Measurements from ENCODE around the gene OBSCN.

DNA sequence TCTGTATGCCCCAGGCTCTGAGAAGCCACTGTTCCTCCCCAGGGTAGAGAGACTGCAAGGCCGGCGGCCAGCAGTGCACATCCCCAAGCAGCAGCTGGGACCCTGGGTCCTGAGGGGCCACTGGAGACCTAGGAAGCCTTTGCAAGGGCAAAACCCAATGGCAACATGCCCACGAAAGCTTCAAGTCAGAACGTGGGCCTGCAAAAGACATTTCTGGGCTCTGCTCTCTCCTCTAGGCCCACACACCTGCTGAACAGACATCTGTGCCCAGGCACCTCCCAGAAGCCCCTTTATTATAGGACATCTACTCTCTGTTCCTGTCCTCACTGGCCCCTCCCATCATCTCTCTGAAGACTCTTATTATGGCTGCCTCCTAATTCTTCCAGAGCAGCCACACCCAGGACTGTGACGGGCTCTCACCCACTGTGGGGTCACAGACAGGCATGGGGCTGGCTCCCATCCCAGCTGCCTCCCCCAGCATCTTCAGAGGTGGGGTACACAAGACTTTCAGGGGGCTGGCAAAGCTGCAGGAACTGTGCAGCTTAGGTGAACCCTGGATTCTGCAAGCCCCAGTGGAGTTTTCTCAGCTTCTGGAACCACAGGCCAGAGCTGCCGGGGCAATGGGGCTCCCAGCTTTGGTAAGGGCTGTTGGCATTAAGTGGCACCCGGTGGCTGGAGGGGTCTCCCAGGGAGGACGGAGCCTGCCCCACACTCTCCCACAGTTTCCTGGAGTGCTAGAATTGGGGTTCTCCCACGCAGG is 186.1 kb downstream of the OBSCN start:
- TF ChIP-seq, protein P1, sequence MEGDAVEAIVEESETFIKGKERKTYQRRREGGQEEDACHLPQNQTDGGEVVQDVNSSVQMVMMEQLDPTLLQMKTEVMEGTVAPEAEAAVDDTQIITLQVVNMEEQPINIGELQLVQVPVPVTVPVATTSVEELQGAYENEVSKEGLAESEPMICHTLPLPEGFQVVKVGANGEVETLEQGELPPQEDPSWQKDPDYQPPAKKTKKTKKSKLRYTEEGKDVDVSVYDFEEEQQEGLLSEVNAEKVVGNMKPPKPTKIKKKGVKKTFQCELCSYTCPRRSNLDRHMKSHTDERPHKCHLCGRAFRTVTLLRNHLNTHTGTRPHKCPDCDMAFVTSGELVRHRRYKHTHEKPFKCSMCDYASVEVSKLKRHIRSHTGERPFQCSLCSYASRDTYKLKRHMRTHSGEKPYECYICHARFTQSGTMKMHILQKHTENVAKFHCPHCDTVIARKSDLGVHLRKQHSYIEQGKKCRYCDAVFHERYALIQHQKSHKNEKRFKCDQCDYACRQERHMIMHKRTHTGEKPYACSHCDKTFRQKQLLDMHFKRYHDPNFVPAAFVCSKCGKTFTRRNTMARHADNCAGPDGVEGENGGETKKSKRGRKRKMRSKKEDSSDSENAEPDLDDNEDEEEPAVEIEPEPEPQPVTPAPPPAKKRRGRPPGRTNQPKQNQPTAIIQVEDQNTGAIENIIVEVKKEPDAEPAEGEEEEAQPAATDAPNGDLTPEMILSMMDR (IDR thresholded peaks at IDR 0.05) = peak in 1 of 12 donors; percentile 10
- TF ChIP-seq POLR2A (IDR thresholded peaks at IDR 0.05) = no peak

All from heart left ventricle (tissue), 13 donors.